Neuronal stem cell (in vitro differentiated cells): ENCODE data around the gene AGBL3.

ENCODE experiments used
- DNase-seq: peaks from one replicate; pipeline ENCODE4 v3.0.0-alpha.2; 2013; ENCODE audit warnings: low spot score
- H2AFZ ChIP-seq: one replicate; pipeline ENCODE4 v1.6.1; 2013; ENCODE audit warnings: mild to moderate bottlenecking, low read length, inconsistent platforms
- H2AK5ac ChIP-seq: 2 replicates; pipeline ENCODE4 v1.6.1; 2013; ENCODE audit warnings: low read depth, mild to moderate bottlenecking, inconsistent platforms, low read length, moderate library complexity, mixed read lengths
- H2BK120ac ChIP-seq: 2 replicates; pipeline ENCODE4 v1.6.1; 2013; ENCODE audit warnings: low read depth, mild to moderate bottlenecking, inconsistent platforms, low read length, moderate library complexity, mixed read lengths
- H2BK12ac ChIP-seq: one replicate; pipeline ENCODE4 v1.6.1; 2013; ENCODE audit warnings: low read length, inconsistent platforms
- H2BK15ac ChIP-seq: 2 replicates; pipeline ENCODE4 v1.6.1; 2013; ENCODE audit warnings: mild to moderate bottlenecking, low read length, inconsistent platforms, mixed read lengths
- H2BK5ac ChIP-seq: one replicate; pipeline ENCODE4 v1.6.1; 2013; ENCODE audit warnings: inconsistent platforms, mild to moderate bottlenecking, low read length, moderate library complexity
- H3K14ac ChIP-seq: one replicate; pipeline ENCODE4 v1.6.1; 2013; ENCODE audit warnings: low read length, inconsistent platforms
- H3K18ac ChIP-seq: 2 replicates; pipeline ENCODE4 v1.6.1; 2013; ENCODE audit warnings: low read length, inconsistent platforms
- H3K23ac ChIP-seq: 2 replicates; pipeline ENCODE4 v1.6.1; 2013; ENCODE audit warnings: low read depth, mild to moderate bottlenecking, mixed read lengths, low read length, inconsistent platforms; ENCODE audit not compliant: poor library complexity
- H3K27ac ChIP-seq: replicated peaks from 3 replicates; pipeline ENCODE4 v1.5.1; 2013; ENCODE audit warnings: low read length, inconsistent platforms
- H3K27me3 ChIP-seq, 3 experiments: 2 replicates each; pipeline ENCODE4 v1.6.1; 2013; ENCODE audit warnings: low read length in 3 of 3, mild to moderate bottlenecking in 2 of 3, inconsistent platforms in 1 of 3, low read depth in 1 of 3, mixed read lengths in 1 of 3, moderate library complexity in 1 of 3; ENCODE audit not compliant: control insufficient read depth in 3 of 3, insufficient read depth in 3 of 3
- H3K36me3 ChIP-seq, 2 donors: replicated peaks in 1 of 2; 2 replicates each; pipeline ENCODE4 v1.6.1; 2013; ENCODE audit warnings: low read length in 2 of 2; ENCODE audit not compliant: control insufficient read depth in 2 of 2, insufficient read depth in 2 of 2
- H3K4ac ChIP-seq: 2 replicates; pipeline ENCODE4 v1.6.1; 2013; ENCODE audit warnings: inconsistent platforms, mild to moderate bottlenecking, low read length, moderate library complexity
- H3K4me1 ChIP-seq, 2 donors: 1 replicate in 1 of 2; 2 replicates in 1 of 2; pipeline ENCODE4 v1.6.1; 2013; ENCODE audit warnings: low read length in 2 of 2, low read depth in 1 of 2; ENCODE audit not compliant: control insufficient read depth in 2 of 2, insufficient read depth in 1 of 2
- H3K4me2 ChIP-seq: one replicate; pipeline ENCODE4 v1.6.1; 2013; ENCODE audit warnings: mild to moderate bottlenecking, low read length, inconsistent platforms; ENCODE audit not compliant: insufficient read depth, poor library complexity, severe bottlenecking
- H3K4me3 ChIP-seq, 2 donors: 2 replicates each; pipeline ENCODE4 v1.5.1; 2013; ENCODE audit warnings: low read length in 2 of 2, mild to moderate bottlenecking in 2 of 2, inconsistent platforms in 1 of 2, moderate library complexity in 1 of 2
- H3K79me1 ChIP-seq: one replicate; pipeline ENCODE4 v1.6.1; 2013; ENCODE audit warnings: low read depth, mild to moderate bottlenecking, inconsistent platforms, low read length, moderate library complexity
- H3K9ac ChIP-seq: one replicate; pipeline ENCODE4 v1.6.1; 2013; ENCODE audit warnings: mild to moderate bottlenecking, low read depth, low read length, inconsistent platforms; ENCODE audit not compliant: poor library complexity
- H3K9me3 ChIP-seq, 2 donors: replicated peaks in 1 of 2; 2 replicates each; pipeline versions ENCODE3 to v1.6.1; 2013; ENCODE audit warnings: low read length in 2 of 2, mild to moderate bottlenecking in 2 of 2, inconsistent platforms in 1 of 2, low read depth in 1 of 2, mixed read lengths in 1 of 2, moderate library complexity in 1 of 2; ENCODE audit not compliant: control insufficient read depth in 2 of 2, insufficient read depth in 1 of 2
- H4K8ac ChIP-seq: one replicate; pipeline ENCODE4 v1.6.1; 2013; ENCODE audit warnings: low read depth, mild to moderate bottlenecking, inconsistent platforms, low read length, moderate library complexity
- H4K91ac ChIP-seq: one replicate; pipeline ENCODE4 v1.6.1; 2013; ENCODE audit warnings: low read length, low read depth, mild to moderate bottlenecking, inconsistent platforms; ENCODE audit not compliant: poor library complexity
- WGBS, 2 donors: extraction: QIAGEN DNeasy Blood & Tissue Kit; methylation state at CpG; one replicate each; pipeline ENCODE4 v1.1.7; 2013; ENCODE audit warnings: missing lambda C conversion rate in 2 of 2, mixed read lengths in 1 of 2; ENCODE audit not compliant: insufficient read length in 2 of 2, insufficient replicate concordance in 1 of 2; ENCODE audit errors: extremely low coverage in 2 of 2; 5-methylcytosine and 5-hydroxymethylcytosine counted together

AGBL3 gene

DNA sequence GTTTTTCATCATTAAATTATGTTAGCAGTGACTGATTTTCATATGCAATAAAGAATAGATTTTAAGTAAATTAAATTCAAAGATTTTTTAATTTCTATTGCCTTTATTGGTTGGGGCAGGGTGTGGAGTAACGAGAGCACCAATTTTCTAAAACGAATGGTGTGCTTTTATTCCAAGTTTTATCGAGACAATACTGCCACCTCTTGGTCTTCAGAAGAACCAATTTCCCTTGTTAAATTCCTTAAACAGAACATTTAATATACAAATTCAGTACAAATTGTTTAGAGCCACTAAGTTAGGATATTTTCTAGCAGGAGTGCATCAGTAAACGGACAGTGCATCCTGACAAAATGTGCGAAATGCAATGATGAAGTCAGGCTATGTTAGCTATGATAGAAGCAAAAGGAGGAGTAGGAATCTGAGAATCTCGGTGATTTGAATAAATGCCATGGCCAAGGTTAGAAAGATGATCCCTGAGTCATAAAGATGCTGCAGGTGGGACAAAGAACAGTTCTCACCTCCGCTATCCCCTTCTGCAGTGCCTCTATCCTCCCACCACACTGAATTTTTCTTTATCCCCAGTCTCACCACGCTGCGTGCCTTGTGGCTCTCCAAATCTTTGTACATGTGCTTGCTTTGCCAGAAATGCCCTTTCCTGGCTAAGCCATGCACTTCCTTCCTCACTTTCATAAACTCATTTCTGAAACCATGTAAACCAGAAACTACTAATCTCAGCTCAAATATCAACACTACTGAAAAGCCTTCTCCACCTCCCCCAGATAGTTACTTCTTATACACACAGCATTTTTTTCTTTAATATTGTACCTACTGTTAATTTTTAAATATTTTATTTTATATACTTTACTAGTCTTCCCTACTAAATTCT lies 31.9 kb upstream of the AGBL3 start:
- no peaks in the 10 kb centered on the region for H3K4me1 ChIP-seq
- H3K9me3 ChIP-seq: peaks cover 2 to 11% of the 10 kb centered on the region in 2 donors
- H4K91ac ChIP-seq: no peak overlapping the region
- DNase-seq: no peak
- H3K4me2 ChIP-seq: no peak overlapping the region
- no peaks in the 10 kb centered on the region for H3K79me1 ChIP-seq
- H2AFZ ChIP-seq: no peak overlapping the region
- no peak overlapping the region for H2BK15ac ChIP-seq
- no peak overlapping the region for H3K14ac ChIP-seq
- no peak overlapping the region for H3K4me3 ChIP-seq
- H2BK5ac ChIP-seq: no peak overlapping the region
- H2BK12ac ChIP-seq: no peak overlapping the region
- no peak overlapping the region for H2BK120ac ChIP-seq
- H2AK5ac ChIP-seq: no peak overlapping the region
- H3K23ac ChIP-seq: no peak overlapping the region
- WGBS, 2 donors: no CpG with 5 or more reads among the region's 9 CpGs
- no peak overlapping the region for H3K9ac ChIP-seq
- no peak overlapping the region for H3K27ac ChIP-seq
- H3K36me3 ChIP-seq: peaks cover 24 to 92% of the 10 kb centered on the region in 2 donors
- peak overlapping the region; percentile 6 for H4K8ac ChIP-seq
- H3K4ac ChIP-seq: no peak overlapping the region
- H3K27me3 ChIP-seq: no peaks in the 10 kb centered on the region
- H3K18ac ChIP-seq: no peak overlapping the region

DNA sequence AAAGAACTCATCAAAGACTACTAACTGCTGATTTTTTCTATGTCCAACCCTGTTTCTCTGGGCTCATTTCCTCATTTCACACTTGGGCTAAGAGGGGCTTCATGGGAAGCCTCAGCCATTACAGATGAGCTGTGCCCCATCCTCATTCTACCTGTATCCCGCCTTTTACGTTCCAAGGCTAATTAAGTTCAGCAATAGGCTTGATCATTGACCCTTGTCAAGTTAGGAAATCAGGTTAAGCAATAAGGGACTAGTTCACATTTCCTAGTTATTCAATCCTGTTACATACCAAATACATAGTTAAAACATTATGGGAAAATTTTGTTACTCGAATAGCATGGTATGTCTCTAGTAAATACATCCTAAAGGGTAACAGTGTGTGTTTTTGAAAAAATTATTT lies 29.3 kb upstream of the AGBL3 start:
- Histone ChIP-seq H2BK15ac (no peak overlapping the region), H3K4me3 (no peak overlapping the region), H2BK5ac (no peak overlapping the region), H4K91ac (no peak overlapping the region), H3K27me3 (no peaks in the 10 kb centered on the region), H4K8ac (no peak overlapping the region), H3K9me3 (peaks cover 0 to 6% of the 10 kb centered on the region in 2 donors), H3K4ac (no peak overlapping the region), H3K4me1 (no peaks in the 10 kb centered on the region), H3K18ac (no peak overlapping the region), H2AFZ (no peak overlapping the region), H3K9ac (no peak overlapping the region), H3K27ac (no peak overlapping the region), H2BK120ac (no peak overlapping the region), H3K36me3 (peaks cover 18 to 92% of the 10 kb centered on the region in 2 donors), H3K14ac (no peak overlapping the region), H3K79me1 (no peaks in the 10 kb centered on the region), H3K4me2 (no peak overlapping the region), H2BK12ac (no peak overlapping the region), H3K23ac (no peak overlapping the region), H2AK5ac (no peak overlapping the region)
- DNase-seq: no peak
- no CpG with 5 or more reads among the region's 3 CpGs for WGBS, 2 donors

DNA sequence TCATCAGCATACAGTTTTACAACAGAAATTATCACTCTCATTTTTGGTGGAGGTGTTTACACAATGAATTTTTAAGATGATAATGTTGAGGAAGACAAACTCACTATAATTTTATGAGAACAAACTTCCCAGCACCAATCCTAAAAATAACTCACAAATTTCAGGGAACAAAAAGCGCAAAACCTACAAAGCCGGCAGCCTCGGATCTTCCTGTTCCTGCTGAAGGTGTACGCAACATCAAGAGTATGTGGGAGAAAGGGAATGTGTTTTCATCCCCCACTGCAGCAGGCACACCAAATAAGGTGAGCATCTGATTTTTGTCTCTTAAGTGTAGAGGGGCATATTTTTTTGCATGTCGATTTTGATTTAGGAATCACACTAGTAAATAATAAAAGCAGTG lies 26.5 kb upstream of the AGBL3 start:
- Histone ChIP-seq H2BK15ac (no peak overlapping the region), H3K4me1 (no peaks in the 10 kb centered on the region), H3K4me3 (no peak overlapping the region), H3K36me3 (peaks cover 19 to 97% of the 10 kb centered on the region in 2 donors), H2BK120ac (no peak overlapping the region), H3K4me2 (no peak overlapping the region), H4K8ac (no peak overlapping the region), H2BK5ac (no peak overlapping the region), H3K9me3 (peaks cover 0 to 6% of the 10 kb centered on the region in 2 donors), H3K79me1 (no peaks in the 10 kb centered on the region), H3K18ac (no peak overlapping the region), H2AK5ac (no peak overlapping the region), H3K4ac (no peak overlapping the region), H4K91ac (no peak overlapping the region), H3K23ac (no peak overlapping the region), H3K14ac (no peak overlapping the region), H3K27me3 (no peaks in the 10 kb centered on the region), H3K27ac (no peak overlapping the region), H3K9ac (no peak overlapping the region), H2AFZ (no peak overlapping the region), H2BK12ac (no peak overlapping the region)
- DNase-seq: no peak
- no CpG with 5 or more reads among the region's 5 CpGs for WGBS, 2 donors

DNA sequence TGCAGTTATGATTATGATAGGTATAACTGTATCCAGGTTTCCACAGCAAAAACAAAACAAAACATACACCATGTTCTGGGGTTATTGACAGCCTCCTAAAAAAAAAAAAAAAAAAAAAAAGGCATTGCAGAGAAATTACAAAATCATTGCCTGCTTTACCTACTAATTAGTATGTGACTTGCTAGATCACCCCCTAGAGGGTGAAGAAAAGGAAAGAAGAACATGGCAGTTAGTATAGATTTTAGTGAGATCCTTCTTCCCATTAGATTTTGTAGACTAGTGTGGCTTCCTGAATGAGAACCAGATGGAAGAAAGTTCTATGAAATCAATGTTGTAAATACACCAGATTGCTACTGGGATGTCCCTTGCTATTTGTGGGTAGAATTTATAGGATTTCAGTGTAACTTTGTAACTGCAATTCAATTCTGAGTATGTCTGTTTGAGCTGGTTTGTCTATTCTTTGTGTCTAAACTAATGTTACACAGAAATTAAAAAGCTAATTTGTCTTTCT lies 24.0 kb upstream of the AGBL3 start:
- Histone ChIP-seq H2AFZ (no peak overlapping the region), H2BK5ac (no peak overlapping the region), H3K18ac (no peak overlapping the region), H3K4me1 (no peaks in the 10 kb centered on the region), H3K23ac (no peak overlapping the region), H3K27me3 (no peaks in the 10 kb centered on the region), H3K79me1 (no peaks in the 10 kb centered on the region), H3K4me3 (no peak overlapping the region), H4K8ac (no peak overlapping the region), H3K4me2 (no peak overlapping the region), H2AK5ac (no peak overlapping the region), H2BK120ac (no peak overlapping the region), H2BK15ac (no peak overlapping the region), H4K91ac (no peak overlapping the region), H3K4ac (no peak overlapping the region), H3K27ac (no peak overlapping the region), H3K9me3 (no peaks in the 10 kb centered on the region), H3K9ac (no peak overlapping the region), H2BK12ac (no peak overlapping the region), H3K14ac (no peak overlapping the region), H3K36me3 (peaks cover 31 to 96% of the 10 kb centered on the region in 2 donors)
- DNase-seq: no peak
